Measurements from ENCODE around the gene PCGF1. TPM values are rescaled to one million over a fixed set of nuclear protein-coding genes. Genes with fewer than 3 reads are reported as not detected.

PCGF1 gene
- total RNA-seq, 1 donor from 2014 or later = 8.1 TPM

GRCh38 chr2:74537140-74537539 lies 29.6 kb upstream of the PCGF1 start:
- no peak for DNase-seq (ENCODE audit: low read depth in 2 of 2)

GRCh38 chr2:74536166-74536950 lies 28.9 kb upstream of the PCGF1 start:
- DNase-seq (ENCODE audit: low read depth in 2 of 2) = no peak

DNA sequence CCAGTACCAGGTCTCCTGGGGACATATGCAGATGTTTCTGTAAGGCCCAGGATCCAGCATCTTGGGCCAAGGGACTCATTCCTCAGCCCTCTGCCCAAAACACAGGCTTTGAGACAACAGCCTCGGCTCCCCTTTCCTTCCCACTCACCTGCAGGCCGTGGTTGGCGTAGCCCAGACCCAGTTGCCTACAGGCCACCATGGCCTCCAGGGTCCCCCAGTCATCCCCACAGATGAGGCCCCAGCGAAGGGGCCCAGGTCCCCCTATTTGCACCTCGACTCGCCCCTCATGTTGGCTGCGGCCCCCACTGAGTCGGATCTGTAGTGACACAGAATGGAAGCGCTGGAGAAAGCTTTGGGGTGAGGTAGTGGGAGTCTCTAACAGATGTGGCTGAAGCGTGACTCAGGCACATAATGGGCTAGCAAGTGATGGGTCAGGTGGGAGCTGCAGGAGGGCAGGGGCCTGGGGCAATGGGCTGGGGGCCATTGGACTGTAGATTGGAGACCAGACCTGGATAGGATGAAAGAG lies 28.0 kb upstream of the PCGF1 start:
- DNase-seq (ENCODE audit: low read depth in 2 of 2) = no peak

- no peak for DNase-seq (ENCODE audit: low read depth in 2 of 2)
Observed at GRCh38 chr2:74534411-74534810, 26.9 kb upstream of the PCGF1 start.

- DNase-seq (ENCODE audit: low read depth in 2 of 2) = no peak
Observed at GRCh38 chr2:74533464-74533863, 26.0 kb upstream of the PCGF1 start.

DNA sequence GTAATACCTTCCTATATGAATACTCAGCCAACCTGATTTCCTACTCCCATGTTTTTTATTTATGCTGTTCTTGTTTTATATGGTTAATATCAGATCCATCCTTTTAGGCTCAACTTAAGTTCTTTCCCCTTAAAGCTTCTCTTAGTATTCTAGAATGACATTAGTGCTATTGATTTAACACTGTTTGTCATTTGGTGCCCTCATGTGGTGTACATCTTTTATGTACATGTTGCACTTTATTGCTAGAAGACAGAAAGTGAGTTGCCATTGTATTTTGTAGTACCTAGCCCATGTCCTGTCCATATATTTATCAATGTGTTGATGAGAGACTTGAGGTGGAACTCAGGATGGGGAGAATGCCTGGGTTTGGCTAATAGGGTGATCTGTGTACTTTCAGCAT lies 24.7 kb upstream of the PCGF1 start:
- peak; percentile 37 to 68 for DNase-seq (ENCODE audit: low read depth in 2 of 2)

GRCh38 chr2:74531666-74532065 lies 24.2 kb upstream of the PCGF1 start:
- DNase-seq (ENCODE audit: low read depth in 2 of 2) = no peak

GRCh38 chr2:74530239-74531187 lies 23.0 kb upstream of the PCGF1 start:
- peak; percentile 65 to 66 for DNase-seq (ENCODE audit: low read depth in 2 of 2)

GRCh38 chr2:74529357-74530238 lies 22.1 kb upstream of the PCGF1 start, which contains the start of the genes AUP1 and HTRA2:
Gene AUP1 (minus strand): TSS chr2:74529706. CDS start chr2:74529629, 77 bp downstream.
Gene HTRA2 (plus strand): TSS chr2:74529933. CDS start chr2:74530007, 74 bp downstream.
- peak; percentile 92 to 96 for DNase-seq (ENCODE audit: low read depth in 2 of 2)

DNA sequence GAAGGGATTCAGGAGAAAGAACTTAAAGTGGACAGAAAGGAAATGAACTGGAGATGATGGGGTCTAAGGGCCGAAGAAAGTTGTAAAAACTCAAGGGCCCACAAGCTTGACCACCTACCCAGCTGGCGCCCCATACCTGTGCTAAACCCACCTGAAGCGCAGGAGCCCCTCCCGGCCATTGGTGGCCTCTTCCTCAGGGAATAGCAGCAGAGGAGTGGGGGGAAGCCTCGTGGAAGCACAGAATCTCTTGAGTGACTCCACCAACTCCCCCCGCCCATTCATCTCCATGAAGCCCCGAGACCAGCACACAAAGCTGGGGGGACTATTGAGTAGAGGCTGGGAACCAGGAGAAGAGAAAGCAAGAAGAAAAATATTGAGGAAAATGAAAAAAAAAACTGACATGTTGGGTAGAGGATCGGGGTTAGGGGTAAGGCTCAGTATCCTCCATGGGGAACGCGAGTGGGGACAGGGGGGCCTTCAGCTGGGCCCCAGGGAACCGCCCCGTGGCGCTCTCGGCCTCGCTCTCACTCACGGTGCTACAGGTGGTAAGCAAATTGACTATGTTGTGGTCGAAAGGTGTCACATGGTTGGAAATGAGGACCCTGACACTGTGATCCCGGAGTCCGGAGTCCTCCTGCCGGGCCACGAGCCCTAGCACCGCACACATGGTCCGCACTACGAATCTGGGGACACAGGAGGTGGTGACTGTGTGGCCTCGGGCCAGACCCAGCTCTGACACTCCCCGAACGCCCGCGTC lies 21.3 kb upstream of the PCGF1 start:
- DNase-seq (ENCODE audit: low read depth in 2 of 2) = no peak

- no peak for DNase-seq (ENCODE audit: low read depth in 2 of 2)
Observed at GRCh38 chr2:74527741-74528140, 20.2 kb upstream of the PCGF1 start.

GRCh38 chr2:74526649-74527230 lies 19.2 kb upstream of the PCGF1 start:
- DNase-seq (ENCODE audit: low read depth in 2 of 2) = no peak

- peak in 1 of 2 donors; percentile 29 for DNase-seq (ENCODE audit: low read depth in 2 of 2)
Observed at GRCh38 chr2:74525717-74526648, 18.5 kb upstream of the PCGF1 start, which contains the start of gene DQX1. Gene DQX1 (minus strand): TSS chr2:74526231. CDS start chr2:74525729, 502 bp downstream.

DNA sequence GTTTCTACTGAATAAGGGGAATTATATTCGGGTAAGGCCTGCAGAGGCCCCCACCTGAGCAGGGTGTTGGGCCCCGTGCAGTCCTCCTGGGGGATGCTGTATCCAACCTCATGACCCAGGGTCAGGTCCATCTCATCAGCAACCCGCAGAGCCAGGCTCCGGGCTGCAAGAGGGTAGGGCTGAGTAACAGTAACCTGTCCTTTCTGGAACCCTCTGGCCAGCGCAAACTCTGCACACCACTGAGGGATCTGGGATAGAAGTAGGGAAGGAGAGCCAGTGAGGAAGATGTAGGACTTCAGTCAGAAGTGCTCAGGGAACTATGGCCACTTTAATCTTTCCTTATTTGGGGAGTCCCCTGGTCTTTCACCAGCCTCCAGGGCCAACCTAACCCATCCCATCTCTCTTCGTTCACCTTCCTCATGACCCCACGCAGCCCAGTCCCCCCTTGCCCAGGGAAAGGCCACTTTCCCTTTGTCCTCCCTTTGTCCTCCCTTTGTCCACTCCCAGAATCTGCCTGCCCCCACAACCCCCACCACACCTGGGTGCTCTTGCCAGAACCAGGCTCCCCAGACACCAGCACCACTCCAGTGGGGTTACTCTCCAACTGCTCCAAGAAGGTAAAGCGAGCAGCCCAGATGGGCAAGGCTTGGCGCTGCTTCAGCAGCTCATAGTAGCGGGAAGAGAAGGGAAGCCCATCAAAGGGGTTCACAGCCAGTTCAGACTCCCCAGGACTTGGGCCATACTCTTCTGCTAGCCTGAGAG lies 17.6 kb upstream of the PCGF1 start:
- DNase-seq (ENCODE audit: low read depth in 2 of 2) = no peak

- no peak for DNase-seq (ENCODE audit: low read depth in 2 of 2)
Observed at GRCh38 chr2:74524005-74524404, 16.5 kb upstream of the PCGF1 start.

- no peak for DNase-seq (ENCODE audit: low read depth in 2 of 2)
Observed at GRCh38 chr2:74522516-74522915, 15.0 kb upstream of the PCGF1 start.

DNA sequence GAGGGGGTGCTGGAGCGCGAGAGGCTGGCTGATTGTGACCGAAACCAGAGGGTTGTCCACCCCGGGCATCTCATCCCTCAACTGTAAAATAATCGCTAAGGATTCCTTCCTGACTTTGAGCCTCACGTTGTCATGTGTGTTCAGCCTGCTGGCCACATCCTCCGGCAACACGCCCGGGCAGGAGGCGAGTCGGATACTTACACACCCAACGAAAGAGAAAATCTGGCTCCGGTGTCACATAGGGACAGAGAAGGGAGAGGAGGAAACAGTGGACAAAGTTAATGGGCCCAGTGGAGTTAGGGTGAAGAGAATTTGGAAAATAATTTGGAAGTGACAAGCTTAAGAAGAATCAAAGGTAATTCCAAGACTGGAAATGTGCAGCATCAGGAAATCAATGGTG lies 9.2 kb upstream of the PCGF1 start:
- DNase-seq (ENCODE audit: low read depth in 2 of 2) = no peak
